Caco-2 (cell line): ENCODE measurements around the gene NKAIN2. TPM values are rescaled to one million over a fixed set of nuclear protein-coding genes. Genes with fewer than 3 reads are reported as not detected.

ENCODE experiments used
- BruUV-seq: library from RNA; stranded (reverse); fragments of 400-500 nt; replicated peaks from 2 replicates; lab custom pipeline; 2021; lab: Mats Ljungman, UMichigan
- CTCF ChIA-PET: fragments of 300-600 bp; sonication (Branson Sonifier 250); formaldehyde crosslinking; loops from one replicate; lab custom pipeline; 2022; ENCODE audit warnings: antibody characterized with exemption; lab: Charles Lee
- POLR2A ChIA-PET: fragments of 300-600 bp; sonication (Branson Sonifier 250); formaldehyde crosslinking; loops from one replicate; lab custom pipeline; 2022; ENCODE audit warnings: antibody characterized with exemption; lab: Charles Lee
- DNase-seq, 2 experiments: peaks; one replicate each; pipeline versions ENCODE4 v3.0.0 to v3.0.0-alpha.2; 2020 to 2022
- H3K27me3 ChIP-seq: replicated peaks from 2 replicates; pipeline ENCODE4 v1.6.0; 2011; ENCODE audit warnings: low read length; ENCODE audit not compliant: control insufficient read depth, insufficient read depth
- H3K36me3 ChIP-seq: 2 replicates; pipeline ENCODE4 v1.5.1; 2011; ENCODE audit warnings: low read length; ENCODE audit not compliant: control insufficient read depth, insufficient read depth
- H3K4me1 ChIP-seq: fragments of 250-450 bp; sonication (Bioruptor Pico); 2 replicates; pipeline ENCODE4 v1.5.1; 2020; ENCODE audit warnings: mild to moderate bottlenecking
- H3K4me3 ChIP-seq: 2 replicates; pipeline ENCODE4 v1.5.1; 2011; ENCODE audit warnings: low read depth, mild to moderate bottlenecking, control low read depth, low read length
- H3K9me3 ChIP-seq: fragments of 250-450 bp; sonication (Bioruptor Pico); 2 replicates; pipeline ENCODE4 v1.5.1; 2020; ENCODE audit warnings: mild to moderate bottlenecking, moderate library complexity
- H3K27ac Mint-ChIP-seq: one replicate; pipeline ENCODE4 v1.8.0; 2022; ENCODE audit warnings: mixed read lengths; ENCODE audit not compliant: unreplicated experiment
- H3K27me3 Mint-ChIP-seq: one replicate; pipeline ENCODE4 v1.8.0; 2022; ENCODE audit warnings: mixed read lengths; ENCODE audit not compliant: insufficient read depth, unreplicated experiment
- H3K36me3 Mint-ChIP-seq: one replicate; pipeline ENCODE4 v1.8.0; 2022; ENCODE audit warnings: mild to moderate bottlenecking, mixed read lengths; ENCODE audit not compliant: insufficient read depth, unreplicated experiment
- H3K4me1 Mint-ChIP-seq: one replicate; pipeline ENCODE4 v1.8.0; 2022; ENCODE audit warnings: low read depth, mixed read lengths; ENCODE audit not compliant: unreplicated experiment
- H3K4me3 Mint-ChIP-seq: one replicate; pipeline ENCODE4 v1.8.0; 2022; ENCODE audit warnings: mild to moderate bottlenecking, moderate library complexity, mixed read lengths; ENCODE audit not compliant: unreplicated experiment
- H3K9me3 Mint-ChIP-seq: one replicate; pipeline ENCODE4 v1.8.0; 2022; ENCODE audit warnings: mixed read lengths; ENCODE audit not compliant: unreplicated experiment
- CTCF ChIP-seq, 2 experiments: fragments of 200-600 bp in 1 of 2; IDR thresholded peaks; 1 replicate in 1 of 2; 2 replicates in 1 of 2; pipeline versions ENCODE4 v1.5.1 to v1.8.0; 2011 to 2022; ENCODE audit warnings: antibody characterized with exemption in 1 of 2, control low read depth in 1 of 2, inconsistent platforms in 1 of 2, low read depth in 1 of 2, low read length in 1 of 2, mild to moderate bottlenecking in 1 of 2, moderate library complexity in 1 of 2; ENCODE audit not compliant: insufficient read depth in 1 of 2, severe bottlenecking in 1 of 2, unreplicated experiment in 1 of 2
- intact Hi-C: fragments of 100-400 bp; cut with micrococcal nuclease; formaldehyde crosslinking; loops from one replicate; pipeline ENCODE4 v1.10.0; 2022; ENCODE audit not compliant: unreplicated experiment
- total RNA-seq: library from RNA; stranded (reverse); gene quantifications from 2 replicates; pipeline ENCODE4 v1.2.3, GENCODE V29; 2022

NKAIN2 gene
- total RNA-seq, 1 experiment from 2014 or later = not detected

DNA sequence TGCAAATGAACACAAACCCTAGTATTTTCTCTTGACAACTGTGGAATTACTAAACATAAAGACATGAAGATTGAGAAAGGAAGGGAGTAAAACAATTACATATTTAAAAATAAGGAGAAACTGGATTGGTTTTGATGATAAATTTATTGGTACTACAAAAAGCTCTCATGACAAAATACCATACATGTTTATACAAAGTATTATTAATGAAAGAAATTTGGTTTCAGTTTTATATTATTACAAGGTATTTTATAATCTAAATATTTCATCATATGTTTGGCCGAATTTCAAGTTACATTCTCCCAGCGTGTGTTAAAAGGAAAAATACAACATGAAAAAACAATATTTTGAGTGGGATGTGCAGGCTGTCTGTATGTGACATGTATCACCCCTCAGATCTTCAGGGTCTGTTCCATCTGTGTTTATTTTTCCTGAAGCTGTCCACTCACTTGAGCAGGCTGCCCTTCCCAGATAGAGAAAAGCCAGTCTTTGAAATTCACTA lies 568.4 kb downstream of the NKAIN2 start:
- Mint-ChIP-seq H3K9me3 (no peaks in the 10 kb centered on the region), H3K27me3 (peaks cover 3% of the 10 kb centered on the region), H3K4me3 (no peak overlapping the region), H3K36me3 (no peaks in the 10 kb centered on the region), H3K4me1 (no peaks in the 10 kb centered on the region), H3K27ac (no peak overlapping the region)
- no TSS peak for BruUV-seq
- intact Hi-C loops = no loop called here
- no peak for DNase-seq
- TF ChIP-seq CTCF (IDR thresholded peaks at IDR 0.05; ENCODE audit: insufficient read depth in 1 of 2, low read depth in 1 of 2, low read length in 1 of 2, severe bottlenecking in 1 of 2, unreplicated experiment in 1 of 2) = no peak
- Histone ChIP-seq H3K27me3 (no peaks in the 10 kb centered on the region), H3K4me1 (no peaks in the 10 kb centered on the region), H3K36me3 (no peaks in the 10 kb centered on the region), H3K9me3 (no peaks in the 10 kb centered on the region), H3K4me3 (no peak overlapping the region)
- POLR2A ChIA-PET = no interaction called here
- CTCF ChIA-PET = no interaction called here

GRCh38 chr6:124373386-124373785 lies 569.7 kb downstream of the NKAIN2 start:
- BruUV-seq = no TSS peak
- Histone ChIP-seq H3K36me3 (no peaks in the 10 kb centered on the region), H3K4me3 (no peak overlapping the region), H3K4me1 (no peaks in the 10 kb centered on the region), H3K9me3 (no peaks in the 10 kb centered on the region), H3K27me3 (no peaks in the 10 kb centered on the region)
- no peaks in the 10 kb centered on the region for H3K9me3 Mint-ChIP-seq
- no peak for TF ChIP-seq CTCF (IDR thresholded peaks at IDR 0.05; ENCODE audit: insufficient read depth in 1 of 2, low read depth in 1 of 2, low read length in 1 of 2, severe bottlenecking in 1 of 2, unreplicated experiment in 1 of 2)
- H3K4me3 Mint-ChIP-seq = no peak overlapping the region
- no peaks in the 10 kb centered on the region for H3K36me3 Mint-ChIP-seq
- no peak for DNase-seq
- no peak overlapping the region for H3K27ac Mint-ChIP-seq
- intact Hi-C loops = no loop called here
- peaks cover 3% of the 10 kb centered on the region for H3K27me3 Mint-ChIP-seq
- CTCF ChIA-PET = no interaction called here
- H3K4me1 Mint-ChIP-seq = no peaks in the 10 kb centered on the region
- POLR2A ChIA-PET = no interaction called here

GRCh38 chr6:124389127-124389526 lies 585.5 kb downstream of the NKAIN2 start:
- Histone ChIP-seq H3K4me3 (no peak overlapping the region), H3K36me3 (no peaks in the 10 kb centered on the region), H3K4me1 (no peaks in the 10 kb centered on the region), H3K27me3 (no peaks in the 10 kb centered on the region), H3K9me3 (no peaks in the 10 kb centered on the region)
- Mint-ChIP-seq H3K27ac (no peak overlapping the region), H3K36me3 (no peaks in the 10 kb centered on the region), H3K9me3 (no peaks in the 10 kb centered on the region), H3K4me1 (no peaks in the 10 kb centered on the region), H3K27me3 (peaks cover 3% of the 10 kb centered on the region), H3K4me3 (no peak overlapping the region)
- TF ChIP-seq CTCF (IDR thresholded peaks at IDR 0.05; ENCODE audit: insufficient read depth in 1 of 2, low read depth in 1 of 2, low read length in 1 of 2, severe bottlenecking in 1 of 2, unreplicated experiment in 1 of 2) = no peak
- BruUV-seq = no TSS peak
- DNase-seq = no peak
- intact Hi-C loops = no loop called here
- ChIA-PET POLR2A (no interaction called here), CTCF (no interaction called here)
